MM.1S (cell line): Measurements from ENCODE around the gene TOR1AIP1.

ENCODE experiments used
- DNase-seq: peaks from one replicate; pipeline ENCODE4 v3.0.0-alpha.2; 2015
- H2AFZ ChIP-seq: fragments of 300-600 bp; sonication (generic); 2 replicates; pipeline ENCODE4 v1.6.0; 2016; ENCODE audit warnings: antibody characterized with exemption, low read length
- H3F3A ChIP-seq: fragments of 300-600 bp; sonication (generic); 2 replicates; pipeline ENCODE4 v1.6.1; 2016; ENCODE audit warnings: mild to moderate bottlenecking, antibody characterized with exemption, low read length, moderate library complexity, mixed read lengths; ENCODE audit not compliant: insufficient read depth
- H3K27ac ChIP-seq: fragments of 300-600 bp; sonication (generic); 2 replicates; pipeline ENCODE4 v1.5.1; 2016; ENCODE audit warnings: mild to moderate bottlenecking, low read length
- H3K27me3 ChIP-seq: fragments of 300-600 bp; sonication (generic); replicated peaks from 2 replicates; pipeline ENCODE4 v1.6.0; 2016; ENCODE audit warnings: low read length; ENCODE audit not compliant: insufficient read depth
- H3K36me3 ChIP-seq: fragments of 300-600 bp; sonication (generic); replicated peaks from 2 replicates; pipeline ENCODE4 v1.6.1; 2016; ENCODE audit warnings: mild to moderate bottlenecking, low read length, mixed read lengths; ENCODE audit not compliant: insufficient read depth
- H3K4me1 ChIP-seq: fragments of 300-600 bp; sonication (generic); 2 replicates; pipeline ENCODE4 v1.6.1; 2016; ENCODE audit warnings: low read length, mixed read lengths
- H3K4me2 ChIP-seq: fragments of 300-600 bp; sonication (generic); 2 replicates; pipeline ENCODE4 v1.6.0; 2016; ENCODE audit warnings: low read depth, low read length
- H3K4me3 ChIP-seq: fragments of 300-600 bp; sonication (generic); 2 replicates; pipeline ENCODE4 v1.5.1; 2016; ENCODE audit warnings: low read length, mixed read lengths
- H3K79me2 ChIP-seq: fragments of 300-600 bp; sonication (generic); 2 replicates; pipeline ENCODE4 v1.6.1; 2016; ENCODE audit warnings: mixed run types, low read length, mixed read lengths
- H3K9ac ChIP-seq: fragments of 300-600 bp; sonication (generic); 2 replicates; pipeline ENCODE4 v1.6.1; 2016; ENCODE audit warnings: low read length, mixed read lengths
- H3K9me2 ChIP-seq: fragments of 300-600 bp; sonication (generic); replicated peaks from 2 replicates; pipeline ENCODE4 v1.6.1; 2016; ENCODE audit warnings: mild to moderate bottlenecking, low read length, mixed read lengths; ENCODE audit not compliant: insufficient read depth
- H3K9me3 ChIP-seq: fragments of 300-600 bp; sonication (generic); replicated peaks from 2 replicates; pipeline ENCODE4 v1.6.1; 2016; ENCODE audit warnings: mild to moderate bottlenecking, low read length, mixed read lengths; ENCODE audit not compliant: insufficient read depth
- H4K20me1 ChIP-seq: fragments of 300-600 bp; sonication (generic); 2 replicates; pipeline ENCODE4 v1.6.1; 2016; ENCODE audit warnings: mild to moderate bottlenecking, low read length, moderate library complexity, mixed read lengths; ENCODE audit not compliant: insufficient read depth
- EZH2 ChIP-seq: fragments of 300-600 bp; sonication (generic); optimal IDR thresholded peaks from 2 replicates; pipeline ENCODE3; 2017; ENCODE audit warnings: low read depth, mild to moderate bottlenecking, antibody characterized with exemption, low read length, mixed read lengths
- EZH2phosphoT487 ChIP-seq: fragments of 300-600 bp; sonication (generic); IDR thresholded peaks from 2 replicates; pipeline ENCODE4 v1.6.1; 2018; ENCODE audit warnings: antibody characterized with exemption, low read length
- TF ChIP-seq, protein P1 (sequence below): fragments of 300-600 bp; sonication (generic); IDR thresholded peaks from 2 replicates; pipeline ENCODE4 v1.5.1; 2016; ENCODE audit warnings: antibody characterized with exemption, low read length, mixed read lengths

The TOR1AIP1 gene

DNA sequence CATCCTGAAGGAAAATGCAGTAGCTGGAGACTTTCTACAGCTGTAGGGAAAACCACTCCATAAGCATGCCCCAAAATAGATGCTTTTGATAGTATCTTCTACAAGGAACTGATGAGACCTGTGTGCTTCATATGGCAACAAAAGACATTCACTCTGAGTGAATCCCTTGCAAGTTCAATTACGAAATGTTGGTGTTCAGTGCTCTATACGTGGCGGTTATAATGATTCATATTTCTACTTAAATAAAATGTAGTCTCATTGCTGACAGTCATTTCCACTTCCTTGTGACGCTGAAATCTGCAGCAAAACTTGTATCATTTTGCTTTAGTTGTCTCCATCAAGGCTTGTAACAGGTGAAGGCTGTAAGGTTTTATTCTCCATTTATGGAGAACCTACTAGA is 25.1 kb upstream of the TOR1AIP1 start:
- Histone ChIP-seq H3K27ac (no peak overlapping the region), H4K20me1 (no peaks in the 10 kb centered on the region), H2AFZ (no peak overlapping the region), H3K27me3 (no peaks in the 10 kb centered on the region), H3K9me3 (no peaks in the 10 kb centered on the region), H3K4me3 (no peak overlapping the region), H3K9me2 (no peaks in the 10 kb centered on the region), H3K36me3 (0 out of 2 replicates have a peak, but pooled peaks cover 3% of the 10 kb centered on the region), H3K79me2 (no peaks in the 10 kb centered on the region), H3K4me1 (no peaks in the 10 kb centered on the region), H3F3A (no peaks in the 10 kb centered on the region), H3K9ac (no peak overlapping the region), H3K4me2 (no peak overlapping the region)
- TF ChIP-seq, protein P1, sequence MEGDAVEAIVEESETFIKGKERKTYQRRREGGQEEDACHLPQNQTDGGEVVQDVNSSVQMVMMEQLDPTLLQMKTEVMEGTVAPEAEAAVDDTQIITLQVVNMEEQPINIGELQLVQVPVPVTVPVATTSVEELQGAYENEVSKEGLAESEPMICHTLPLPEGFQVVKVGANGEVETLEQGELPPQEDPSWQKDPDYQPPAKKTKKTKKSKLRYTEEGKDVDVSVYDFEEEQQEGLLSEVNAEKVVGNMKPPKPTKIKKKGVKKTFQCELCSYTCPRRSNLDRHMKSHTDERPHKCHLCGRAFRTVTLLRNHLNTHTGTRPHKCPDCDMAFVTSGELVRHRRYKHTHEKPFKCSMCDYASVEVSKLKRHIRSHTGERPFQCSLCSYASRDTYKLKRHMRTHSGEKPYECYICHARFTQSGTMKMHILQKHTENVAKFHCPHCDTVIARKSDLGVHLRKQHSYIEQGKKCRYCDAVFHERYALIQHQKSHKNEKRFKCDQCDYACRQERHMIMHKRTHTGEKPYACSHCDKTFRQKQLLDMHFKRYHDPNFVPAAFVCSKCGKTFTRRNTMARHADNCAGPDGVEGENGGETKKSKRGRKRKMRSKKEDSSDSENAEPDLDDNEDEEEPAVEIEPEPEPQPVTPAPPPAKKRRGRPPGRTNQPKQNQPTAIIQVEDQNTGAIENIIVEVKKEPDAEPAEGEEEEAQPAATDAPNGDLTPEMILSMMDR = no peak
- TF ChIP-seq EZH2phosphoT487 (no peak), EZH2 (no peak)
- no peak for DNase-seq

DNA sequence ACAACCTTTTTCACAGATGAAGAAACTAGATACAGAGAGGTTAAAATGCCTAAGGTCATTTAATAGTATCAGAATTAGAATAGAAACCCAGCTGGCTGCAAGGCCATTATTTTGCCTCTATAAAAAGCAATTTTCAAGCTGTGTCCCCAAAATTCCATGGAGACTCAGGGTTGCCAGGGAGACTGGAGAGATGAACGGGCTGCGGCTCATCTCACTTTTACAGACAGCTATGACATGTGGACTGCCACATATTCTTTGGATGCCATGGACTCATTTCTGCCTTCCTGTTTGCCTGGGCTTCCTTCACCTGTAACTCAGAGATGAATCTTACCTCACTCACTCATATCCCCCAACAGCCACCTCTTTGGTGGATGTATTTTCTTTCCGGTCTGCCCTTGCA is 21.4 kb upstream of the TOR1AIP1 start:
- H3K9me2 ChIP-seq = no peaks in the 10 kb centered on the region
- no peaks in the 10 kb centered on the region for H4K20me1 ChIP-seq
- H2AFZ ChIP-seq = no peak overlapping the region
- H3K36me3 ChIP-seq = peaks cover 5% of the 10 kb centered on the region; the same call in 1 of the 2 replicates
- no peaks in the 10 kb centered on the region for H3K4me1 ChIP-seq
- no peaks in the 10 kb centered on the region for H3F3A ChIP-seq
- H3K4me3 ChIP-seq = no peak overlapping the region
- H3K27ac ChIP-seq = no peak overlapping the region
- H3K27me3 ChIP-seq = no peaks in the 10 kb centered on the region
- H3K9me3 ChIP-seq = no peaks in the 10 kb centered on the region
- no peak overlapping the region for H3K4me2 ChIP-seq
- no peak for DNase-seq
- H3K9ac ChIP-seq = no peak overlapping the region
- H3K79me2 ChIP-seq = no peaks in the 10 kb centered on the region
- TF ChIP-seq EZH2 = no peak
- TF ChIP-seq, protein P1 = no peak
- TF ChIP-seq EZH2phosphoT487 = no peak

DNA sequence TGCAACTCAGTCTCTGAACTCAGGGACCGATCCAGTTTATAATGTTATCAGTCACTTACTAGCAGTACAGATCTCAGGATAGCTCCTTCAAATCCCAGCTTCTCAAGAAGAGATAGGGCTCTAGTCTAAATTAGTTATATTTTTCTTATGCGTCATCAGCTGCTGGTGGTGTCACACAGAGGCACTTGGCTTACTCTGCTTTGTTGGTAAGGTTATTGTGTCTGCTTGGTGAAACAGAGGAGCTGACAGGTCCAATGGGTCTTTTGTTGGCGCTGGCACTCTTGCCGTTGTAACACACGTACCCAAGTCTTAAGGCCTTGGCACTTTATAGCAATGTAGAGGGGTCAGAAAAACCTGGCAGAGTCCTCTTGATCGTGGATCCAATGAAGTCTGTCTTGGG is 16.7 kb upstream of the TOR1AIP1 start:
- Histone ChIP-seq H3F3A (0 out of 2 replicates have a peak, but pooled peaks cover 3% of the 10 kb centered on the region), H3K9me3 (no peaks in the 10 kb centered on the region), H3K79me2 (peaks cover 29% of the 10 kb centered on the region), H3K9me2 (no peaks in the 10 kb centered on the region), H3K4me3 (no peak overlapping the region), H3K27ac (no peak overlapping the region), H3K4me2 (no peak overlapping the region), H3K36me3 (peaks cover 10% of the 10 kb centered on the region; the same call in 1 of the 2 replicates), H3K27me3 (no peaks in the 10 kb centered on the region), H3K9ac (no peak overlapping the region), H4K20me1 (no peaks in the 10 kb centered on the region; the same call in 1 of the 2 replicates), H2AFZ (no peak overlapping the region), H3K4me1 (no peaks in the 10 kb centered on the region)
- TF ChIP-seq, protein P1 = no peak
- TF ChIP-seq EZH2 (no peak), EZH2phosphoT487 (no peak)
- no peak for DNase-seq
